Ovary (tissue), 3 donors: ENCODE measurements around the gene LYG1.
"Not testable (repeated sequence)": the region's sequence is repeated elsewhere in the genome, so short reads cannot be mapped to it uniquely, and the experiment has no call there.

ENCODE experiments used
- POLR2A ChIP-seq: fragments of 450-650 bp; IDR thresholded peaks from one replicate; pipeline ENCODE4 v1.6.1; 2017; ENCODE audit warnings: antibody characterized with exemption, mild to moderate bottlenecking, moderate library complexity
- TF ChIP-seq, protein P1 (sequence below), 3 donors: fragments of 450-650 bp in 2 of 3; fragments of 200-600 bp in 1 of 3; IDR thresholded peaks; one replicate each; pipeline versions ENCODE4 v1.5.1 to v1.8.0; 2016 to 2022; ENCODE audit warnings: antibody characterized with exemption in 3 of 3, mild to moderate bottlenecking in 1 of 3
- donor health status: DM: no; HTN: no; CAD: no.

DNA sequence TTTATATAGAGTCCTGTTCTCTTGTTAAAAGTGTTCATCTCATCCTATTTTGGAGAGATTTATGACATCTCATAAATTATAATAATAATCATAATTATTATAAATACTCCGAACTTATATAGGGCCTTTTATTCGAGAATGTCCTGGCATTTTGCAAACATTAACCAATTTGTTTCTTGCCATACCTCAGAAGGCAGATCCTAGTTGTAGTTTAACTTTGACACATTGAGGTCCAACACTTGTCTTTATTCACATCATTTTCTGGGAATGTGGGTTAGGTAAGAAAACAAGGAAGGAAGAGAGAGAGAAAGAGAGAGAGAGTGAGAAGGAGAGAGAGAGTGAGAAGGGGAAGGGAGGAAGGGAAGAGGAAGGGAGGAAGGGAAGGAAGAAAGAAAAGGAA, at the start of gene LYG1:
- TF ChIP-seq, protein P1, sequence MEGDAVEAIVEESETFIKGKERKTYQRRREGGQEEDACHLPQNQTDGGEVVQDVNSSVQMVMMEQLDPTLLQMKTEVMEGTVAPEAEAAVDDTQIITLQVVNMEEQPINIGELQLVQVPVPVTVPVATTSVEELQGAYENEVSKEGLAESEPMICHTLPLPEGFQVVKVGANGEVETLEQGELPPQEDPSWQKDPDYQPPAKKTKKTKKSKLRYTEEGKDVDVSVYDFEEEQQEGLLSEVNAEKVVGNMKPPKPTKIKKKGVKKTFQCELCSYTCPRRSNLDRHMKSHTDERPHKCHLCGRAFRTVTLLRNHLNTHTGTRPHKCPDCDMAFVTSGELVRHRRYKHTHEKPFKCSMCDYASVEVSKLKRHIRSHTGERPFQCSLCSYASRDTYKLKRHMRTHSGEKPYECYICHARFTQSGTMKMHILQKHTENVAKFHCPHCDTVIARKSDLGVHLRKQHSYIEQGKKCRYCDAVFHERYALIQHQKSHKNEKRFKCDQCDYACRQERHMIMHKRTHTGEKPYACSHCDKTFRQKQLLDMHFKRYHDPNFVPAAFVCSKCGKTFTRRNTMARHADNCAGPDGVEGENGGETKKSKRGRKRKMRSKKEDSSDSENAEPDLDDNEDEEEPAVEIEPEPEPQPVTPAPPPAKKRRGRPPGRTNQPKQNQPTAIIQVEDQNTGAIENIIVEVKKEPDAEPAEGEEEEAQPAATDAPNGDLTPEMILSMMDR (IDR thresholded peaks at IDR 0.05): not testable (repeated sequence)
- TF ChIP-seq POLR2A: not testable (repeated sequence)
